SK-N-SH treated with all-trans-retinoic acid at 6 μM for 48 hours (cell line): ENCODE measurements around the gene PRM1.

Experiments used
- ESRRG ChIP-seq: fragments of 250-450 bp; sonication (Bioruptor Pico); IDR thresholded peaks from 2 replicates; pipeline ENCODE4 v1.6.1; 2021; ENCODE audit warnings: mild to moderate bottlenecking
- PPARA ChIP-seq: fragments of 250-450 bp; sonication (Bioruptor Pico); IDR thresholded peaks from 2 replicates; pipeline ENCODE4 v1.5.0; 2020; ENCODE audit warnings: mild to moderate bottlenecking, borderline replicate concordance
- TCF4 ChIP-seq: fragments of 250-450 bp; sonication (Bioruptor Pico); IDR thresholded peaks from 2 replicates; pipeline ENCODE4 v1.8.0; 2021; ENCODE audit warnings: mild to moderate bottlenecking, moderate library complexity, borderline replicate concordance
- ZFP3 ChIP-seq: fragments of 250-450 bp; sonication (Bioruptor Pico); IDR thresholded peaks from 2 replicates; pipeline ENCODE4 v1.5.0; 2020; ENCODE audit warnings: mild to moderate bottlenecking, moderate library complexity
- TF ChIP-seq, protein P1 (sequence below): fragments of 250-450 bp; sonication (Bioruptor Pico); IDR thresholded peaks from 2 replicates; pipeline ENCODE4 v1.8.0; 2020; ENCODE audit warnings: mild to moderate bottlenecking, moderate library complexity, borderline replicate concordance

DNA sequence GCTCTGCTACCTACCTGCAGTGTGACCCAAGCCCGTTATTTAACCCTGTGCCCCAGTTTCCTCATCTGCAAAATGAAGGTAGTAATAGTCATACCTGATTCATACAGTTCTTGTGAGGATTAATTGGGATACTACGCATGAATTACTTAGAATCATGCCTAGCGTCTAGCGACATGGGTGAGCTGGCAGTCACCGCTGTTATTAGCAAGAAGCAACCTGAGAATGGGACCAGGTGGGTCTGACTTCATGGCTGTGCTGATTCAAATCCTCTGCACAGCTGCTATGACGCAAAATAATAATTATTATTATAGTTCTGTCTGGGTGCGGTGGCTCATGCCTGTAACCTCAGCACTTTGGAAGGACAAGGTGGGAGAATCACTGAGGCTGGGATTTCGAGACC lies 33.0 kb downstream of the PRM1 start:
- TF ChIP-seq PPARA (CRISPR knock-in tag) = no peak
- TF ChIP-seq ZFP3 = no peak
- TF ChIP-seq TCF4 (CRISPR knock-in tag) = no peak
- TF ChIP-seq ESRRG (CRISPR knock-in tag) = no peak
- TF ChIP-seq, protein P1, sequence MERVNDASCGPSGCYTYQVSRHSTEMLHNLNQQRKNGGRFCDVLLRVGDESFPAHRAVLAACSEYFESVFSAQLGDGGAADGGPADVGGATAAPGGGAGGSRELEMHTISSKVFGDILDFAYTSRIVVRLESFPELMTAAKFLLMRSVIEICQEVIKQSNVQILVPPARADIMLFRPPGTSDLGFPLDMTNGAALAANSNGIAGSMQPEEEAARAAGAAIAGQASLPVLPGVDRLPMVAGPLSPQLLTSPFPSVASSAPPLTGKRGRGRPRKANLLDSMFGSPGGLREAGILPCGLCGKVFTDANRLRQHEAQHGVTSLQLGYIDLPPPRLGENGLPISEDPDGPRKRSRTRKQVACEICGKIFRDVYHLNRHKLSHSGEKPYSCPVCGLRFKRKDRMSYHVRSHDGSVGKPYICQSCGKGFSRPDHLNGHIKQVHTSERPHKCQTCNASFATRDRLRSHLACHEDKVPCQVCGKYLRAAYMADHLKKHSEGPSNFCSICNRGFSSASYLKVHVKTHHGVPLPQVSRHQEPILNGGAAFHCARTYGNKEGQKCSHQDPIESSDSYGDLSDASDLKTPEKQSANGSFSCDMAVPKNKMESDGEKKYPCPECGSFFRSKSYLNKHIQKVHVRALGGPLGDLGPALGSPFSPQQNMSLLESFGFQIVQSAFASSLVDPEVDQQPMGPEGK = no peak
